ENCODE results near the gene C16orf46. TPM values are rescaled to one million over a fixed set of nuclear protein-coding genes. Genes with fewer than 3 reads are reported as not detected.
A peak's percentile ranks its signal among the peaks of the same experiment; 100 is the strongest.

Gene C16orf46
- total and polyA plus RNA-seq, 9 of the 15 experiments (the other 6 are each of a cell fraction or from before 2014, with no cell fraction given), result 0.10 to 0.98 (median 0.41) TPM; not detected in 1

DNA sequence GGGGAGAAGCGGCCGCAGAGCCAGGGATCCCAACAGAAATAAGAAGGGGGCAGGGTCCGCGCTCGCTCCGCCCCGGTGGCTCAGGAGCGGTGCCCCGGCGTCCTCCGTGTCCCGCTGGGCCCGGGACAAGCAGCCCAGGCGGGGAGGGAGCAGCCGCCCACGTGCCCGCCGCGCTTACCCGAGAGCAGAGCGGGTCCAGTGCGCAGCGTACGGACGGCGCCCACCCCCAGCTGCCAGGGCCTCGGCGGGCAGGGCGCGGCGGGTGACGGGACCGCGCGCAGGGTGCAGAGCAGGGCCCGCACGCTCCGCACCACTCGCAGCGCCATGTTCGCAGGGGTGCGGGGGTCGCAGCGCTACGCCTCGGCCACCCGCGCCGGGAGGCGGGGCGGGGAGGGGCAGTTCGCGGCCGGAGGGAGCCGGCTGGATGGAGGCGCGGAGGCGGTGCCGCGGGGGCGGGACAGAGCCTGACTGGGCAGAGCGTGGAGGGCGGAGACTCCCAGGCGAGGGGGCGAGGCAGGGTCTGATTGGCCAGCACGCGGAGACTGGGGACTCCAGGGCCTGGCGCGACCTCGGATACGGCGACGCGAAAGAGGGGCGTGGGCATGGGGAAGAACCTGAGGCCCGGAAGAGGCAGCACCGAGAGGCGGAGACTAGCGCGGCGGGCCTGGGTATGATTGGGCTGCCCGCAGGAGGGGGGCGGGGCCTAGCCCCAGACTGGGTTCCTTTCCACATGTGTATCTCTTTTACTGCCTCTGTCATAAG lies 19.1 kb upstream of the C16orf46 start, which contains the start of gene GCSH (continued):
- TF ChIP-seq ZFX (CRISPR knock-in tag; IDR thresholded peaks at IDR 0.05) (0 out of 2 replicates have a peak, but pooled peaks have one; percentile 2), ZNF347 (CRISPR knock-in tag; IDR thresholded peaks at IDR 0.05; ENCODE audit: low read depth) (no peak), ZNF551 (CRISPR knock-in tag; IDR thresholded peaks at IDR 0.05) (no peak), RAD51 (IDR thresholded peaks at IDR 0.05; ENCODE audit: borderline replicate concordance, low read depth) (no peak), KDM5B (IDR thresholded peaks at IDR 0.05; ENCODE audit: insufficient replicate concordance, low read depth, low read length) (no peak), ZNF778 (CRISPR knock-in tag; IDR thresholded peaks at IDR 0.05) (no peak), CBFB (CRISPR knock-in tag; IDR thresholded peaks at IDR 0.05) (no peak), CBX8 (IDR thresholded peaks at IDR 0.05; ENCODE audit: borderline replicate concordance, extremely low read depth, low read depth, low read length, poor library complexity, severe bottlenecking) (no peak), GTF2F1 (IDR thresholded peaks at IDR 0.05; ENCODE audit: low read depth, low read length) (no peak), SETDB1 (IDR thresholded peaks at IDR 0.05; ENCODE audit: low read length) (no peak), CEBPG (CRISPR knock-in tag; IDR thresholded peaks at IDR 0.05) (no peak), CEBPG (tag; conservative IDR thresholded peaks at IDR 0.05 in 1 of 2, IDR thresholded peaks at IDR 0.05 in 1 of 2) (no peak), NR1H2 (CRISPR knock-in tag; IDR thresholded peaks at IDR 0.05) (no peak), HMG20A (CRISPR knock-in tag; conservative IDR thresholded peaks at IDR 0.05) (no peak), RUNX1 (IDR thresholded peaks at IDR 0.05; ENCODE audit: low read depth) (no peak), NR4A1 (CRISPR knock-in tag; IDR thresholded peaks at IDR 0.05) (no peak), NR4A1 (tag; IDR thresholded peaks at IDR 0.05) (peak; percentile 80), THRAP3 (IDR thresholded peaks at IDR 0.05; ENCODE audit: borderline replicate concordance) (no peak)
- TF ChIP-seq, protein P1, sequence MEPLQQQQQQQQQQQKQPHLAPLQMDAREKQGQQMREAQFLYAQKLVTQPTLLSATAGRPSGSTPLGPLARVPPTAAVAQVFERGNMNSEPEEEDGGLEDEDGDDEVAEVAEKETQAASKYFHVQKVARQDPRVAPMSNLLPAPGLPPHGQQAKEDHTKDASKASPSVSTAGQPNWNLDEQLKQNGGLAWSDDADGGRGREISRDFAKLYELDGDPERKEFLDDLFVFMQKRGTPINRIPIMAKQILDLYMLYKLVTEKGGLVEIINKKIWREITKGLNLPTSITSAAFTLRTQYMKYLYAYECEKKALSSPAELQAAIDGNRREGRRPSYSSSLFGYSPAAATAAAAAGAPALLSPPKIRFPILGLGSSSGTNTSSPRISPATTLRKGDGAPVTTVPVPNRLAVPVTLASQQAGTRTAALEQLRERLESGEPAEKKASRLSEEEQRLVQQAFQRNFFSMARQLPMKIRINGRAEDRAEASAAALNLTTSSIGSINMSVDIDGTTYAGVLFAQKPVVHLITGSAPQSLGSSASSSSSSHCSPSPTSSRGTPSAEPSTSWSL (CRISPR knock-in tag; IDR thresholded peaks at IDR 0.05; ENCODE audit: borderline replicate concordance), result 0 out of 2 replicates have a peak, but pooled peaks have one; percentile 21
- TF ChIP-seq, protein P2, sequence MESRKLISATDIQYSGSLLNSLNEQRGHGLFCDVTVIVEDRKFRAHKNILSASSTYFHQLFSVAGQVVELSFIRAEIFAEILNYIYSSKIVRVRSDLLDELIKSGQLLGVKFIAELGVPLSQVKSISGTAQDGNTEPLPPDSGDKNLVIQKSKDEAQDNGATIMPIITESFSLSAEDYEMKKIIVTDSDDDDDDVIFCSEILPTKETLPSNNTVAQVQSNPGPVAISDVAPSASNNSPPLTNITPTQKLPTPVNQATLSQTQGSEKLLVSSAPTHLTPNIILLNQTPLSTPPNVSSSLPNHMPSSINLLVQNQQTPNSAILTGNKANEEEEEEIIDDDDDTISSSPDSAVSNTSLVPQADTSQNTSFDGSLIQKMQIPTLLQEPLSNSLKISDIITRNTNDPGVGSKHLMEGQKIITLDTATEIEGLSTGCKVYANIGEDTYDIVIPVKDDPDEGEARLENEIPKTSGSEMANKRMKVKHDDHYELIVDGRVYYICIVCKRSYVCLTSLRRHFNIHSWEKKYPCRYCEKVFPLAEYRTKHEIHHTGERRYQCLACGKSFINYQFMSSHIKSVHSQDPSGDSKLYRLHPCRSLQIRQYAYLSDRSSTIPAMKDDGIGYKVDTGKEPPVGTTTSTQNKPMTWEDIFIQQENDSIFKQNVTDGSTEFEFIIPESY (CRISPR knock-in tag; IDR thresholded peaks at IDR 0.05), result peak; percentile 38; the same call in 1 of the 2 replicates
- TF ChIP-seq, protein P3, sequence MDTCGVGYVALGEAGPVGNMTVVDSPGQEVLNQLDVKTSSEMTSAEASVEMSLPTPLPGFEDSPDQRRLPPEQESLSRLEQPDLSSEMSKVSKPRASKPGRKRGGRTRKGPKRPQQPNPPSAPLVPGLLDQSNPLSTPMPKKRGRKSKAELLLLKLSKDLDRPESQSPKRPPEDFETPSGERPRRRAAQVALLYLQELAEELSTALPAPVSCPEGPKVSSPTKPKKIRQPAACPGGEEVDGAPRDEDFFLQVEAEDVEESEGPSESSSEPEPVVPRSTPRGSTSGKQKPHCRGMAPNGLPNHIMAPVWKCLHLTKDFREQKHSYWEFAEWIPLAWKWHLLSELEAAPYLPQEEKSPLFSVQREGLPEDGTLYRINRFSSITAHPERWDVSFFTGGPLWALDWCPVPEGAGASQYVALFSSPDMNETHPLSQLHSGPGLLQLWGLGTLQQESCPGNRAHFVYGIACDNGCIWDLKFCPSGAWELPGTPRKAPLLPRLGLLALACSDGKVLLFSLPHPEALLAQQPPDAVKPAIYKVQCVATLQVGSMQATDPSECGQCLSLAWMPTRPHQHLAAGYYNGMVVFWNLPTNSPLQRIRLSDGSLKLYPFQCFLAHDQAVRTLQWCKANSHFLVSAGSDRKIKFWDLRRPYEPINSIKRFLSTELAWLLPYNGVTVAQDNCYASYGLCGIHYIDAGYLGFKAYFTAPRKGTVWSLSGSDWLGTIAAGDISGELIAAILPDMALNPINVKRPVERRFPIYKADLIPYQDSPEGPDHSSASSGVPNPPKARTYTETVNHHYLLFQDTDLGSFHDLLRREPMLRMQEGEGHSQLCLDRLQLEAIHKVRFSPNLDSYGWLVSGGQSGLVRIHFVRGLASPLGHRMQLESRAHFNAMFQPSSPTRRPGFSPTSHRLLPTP (IDR thresholded peaks at IDR 0.05; ENCODE audit: borderline replicate concordance, extremely low read depth, insufficient read length), result no peak
